Mesenchymal stem cell (in vitro differentiated cells and primary cell): ENCODE measurements around the gene ARMC9.

Experiments
- DNase-seq: peaks from one replicate; pipeline ENCODE4 v3.0.0-alpha.2; 2013
- H2AFZ ChIP-seq: one replicate; pipeline ENCODE4 v1.6.1; 2013; ENCODE audit warnings: low read depth, mild to moderate bottlenecking, control low read depth, inconsistent platforms, low read length, moderate library complexity
- H2AK5ac ChIP-seq: 2 replicates; pipeline ENCODE4 v1.6.1; 2013; ENCODE audit warnings: low read length, moderate library complexity, mild to moderate bottlenecking, inconsistent platforms; ENCODE audit not compliant: severe bottlenecking
- H2BK120ac ChIP-seq: one replicate; pipeline ENCODE4 v1.6.1; 2013; ENCODE audit warnings: low read depth, mild to moderate bottlenecking, inconsistent platforms, low read length, moderate library complexity
- H2BK12ac ChIP-seq, 2 experiments: one replicate each; pipeline ENCODE4 v1.6.1; 2013; ENCODE audit warnings: inconsistent platforms in 2 of 2, low read length in 2 of 2, mild to moderate bottlenecking in 2 of 2, moderate library complexity in 2 of 2, control low read depth in 1 of 2
- H2BK15ac ChIP-seq: one replicate; pipeline ENCODE4 v1.6.1; 2013; ENCODE audit warnings: mild to moderate bottlenecking, low read depth, inconsistent platforms; ENCODE audit not compliant: poor library complexity, severe bottlenecking
- H2BK5ac ChIP-seq: 2 replicates; pipeline ENCODE4 v1.6.1; 2013; ENCODE audit warnings: low read depth, mild to moderate bottlenecking, low read length, control low read depth, inconsistent platforms; ENCODE audit not compliant: poor library complexity, severe bottlenecking
- H3K14ac ChIP-seq, 2 experiments: one replicate each; pipeline ENCODE4 v1.6.1; 2013; ENCODE audit warnings: inconsistent platforms in 2 of 2, low read length in 2 of 2, control low read depth in 1 of 2, mild to moderate bottlenecking in 1 of 2, moderate library complexity in 1 of 2
- H3K18ac ChIP-seq, 2 experiments: one replicate each; pipeline ENCODE4 v1.6.1; 2013; ENCODE audit warnings: inconsistent platforms in 2 of 2, low read length in 2 of 2, control low read depth in 1 of 2, low read depth in 1 of 2, mild to moderate bottlenecking in 1 of 2
- H3K23ac ChIP-seq, 2 experiments: one replicate each; pipeline ENCODE4 v1.6.1; 2013; ENCODE audit warnings: inconsistent platforms in 2 of 2, low read length in 2 of 2, mild to moderate bottlenecking in 2 of 2, moderate library complexity in 2 of 2, control low read depth in 1 of 2
- H3K27ac ChIP-seq: 2 replicates; pipeline ENCODE4 v1.5.1; 2013; ENCODE audit warnings: mild to moderate bottlenecking, moderate library complexity, low read length, control low read depth, inconsistent platforms; ENCODE audit not compliant: poor library complexity, severe bottlenecking
- H3K27me3 ChIP-seq, 2 experiments: 2 replicates each; pipeline versions ENCODE4 v1.6.1 to v1.7.0; 2013; ENCODE audit warnings: low read length in 2 of 2, mild to moderate bottlenecking in 2 of 2, moderate library complexity in 2 of 2, control low read depth in 1 of 2, inconsistent platforms in 1 of 2; ENCODE audit not compliant: control insufficient read depth in 1 of 2, insufficient read depth in 1 of 2
- H3K36me3 ChIP-seq, 2 experiments: 2 replicates each; pipeline versions ENCODE4 v1.6.1 to v1.7.0; 2013; ENCODE audit warnings: low read length in 2 of 2, control low read depth in 1 of 2, inconsistent platforms in 1 of 2, low read depth in 1 of 2, mild to moderate bottlenecking in 1 of 2; ENCODE audit not compliant: insufficient read depth in 2 of 2, control insufficient read depth in 1 of 2
- H3K4ac ChIP-seq, 2 experiments: one replicate each; pipeline ENCODE4 v1.6.1; 2013; ENCODE audit warnings: inconsistent platforms in 2 of 2, low read length in 2 of 2, mild to moderate bottlenecking in 2 of 2, moderate library complexity in 2 of 2, control low read depth in 1 of 2, low read depth in 1 of 2
- H3K4me1 ChIP-seq: 2 replicates; pipeline ENCODE4 v1.6.1; 2013; ENCODE audit warnings: low read depth, low read length, control low read depth; ENCODE audit not compliant: control insufficient read depth, insufficient read depth
- H3K4me2 ChIP-seq: 2 replicates; pipeline ENCODE4 v1.6.1; 2013; ENCODE audit warnings: low read length, mild to moderate bottlenecking, inconsistent platforms; ENCODE audit not compliant: poor library complexity, severe bottlenecking
- H3K4me3 ChIP-seq, 2 experiments: 2 replicates each; pipeline versions ENCODE4 v1.5.1 to v1.7.0; 2013; ENCODE audit warnings: low read length in 2 of 2, mild to moderate bottlenecking in 2 of 2, control low read depth in 1 of 2, low read depth in 1 of 2; ENCODE audit not compliant: insufficient read depth in 1 of 2
- H3K79me1 ChIP-seq: replicated peaks from 2 replicates; pipeline ENCODE4 v1.6.1; 2013; ENCODE audit warnings: mild to moderate bottlenecking, control low read depth, low read length, inconsistent platforms; ENCODE audit not compliant: poor library complexity, severe bottlenecking
- H3K9ac ChIP-seq: 2 replicates; pipeline ENCODE4 v1.7.0; 2013; ENCODE audit warnings: mild to moderate bottlenecking, low read length, moderate library complexity
- H3K9me3 ChIP-seq: 2 replicates; pipeline ENCODE4 v1.7.0; 2013; ENCODE audit warnings: mild to moderate bottlenecking, low read length; ENCODE audit not compliant: control insufficient read depth
- H4K8ac ChIP-seq: one replicate; pipeline ENCODE4 v1.6.1; 2013; ENCODE audit warnings: inconsistent platforms, mild to moderate bottlenecking, low read length, moderate library complexity
- H4K91ac ChIP-seq: one replicate; pipeline ENCODE4 v1.6.1; 2013; ENCODE audit warnings: mild to moderate bottlenecking, low read length, inconsistent platforms
- WGBS: methylation state at CpG from one replicate; pipeline ENCODE4 v1.1.7; 2013; ENCODE audit warnings: mixed read lengths; 5-methylcytosine and 5-hydroxymethylcytosine counted together

ARMC9 gene

DNA sequence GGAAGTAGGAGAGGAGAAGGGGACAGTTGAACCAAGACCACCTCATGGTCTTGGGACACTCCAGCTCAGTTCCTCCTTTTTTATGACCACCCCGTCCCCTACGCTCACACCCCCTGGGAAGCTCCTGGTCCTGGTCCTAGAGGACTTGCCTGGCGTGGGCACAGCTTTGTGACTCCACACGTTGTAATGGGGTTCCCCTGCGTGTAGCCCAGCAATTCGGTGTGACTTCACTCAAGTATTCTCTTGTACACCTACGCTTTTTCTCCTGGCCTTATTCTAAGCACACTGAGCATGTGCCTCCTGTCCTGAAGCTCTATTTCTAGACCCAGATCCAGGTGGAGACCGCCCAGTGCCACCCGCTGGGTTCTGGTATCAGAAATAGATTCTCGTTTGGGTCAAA, 161.0 kb downstream of the ARMC9 start:
- no peak overlapping the region for H3K27ac ChIP-seq
- H3K9ac ChIP-seq, result no peak overlapping the region
- H2BK12ac ChIP-seq, result no peak overlapping the region
- H4K8ac ChIP-seq, result no peak overlapping the region
- H3K36me3 ChIP-seq, result peaks cover 54 to 59% of the 10 kb centered on the region in 2 experiments
- no peak overlapping the region for H3K23ac ChIP-seq
- H3K4me3 ChIP-seq, result no peak overlapping the region
- no peak overlapping the region for H2BK15ac ChIP-seq
- WGBS, result 92% methylated on average over 10 of the region's 10 CpGs
- no peak overlapping the region for H3K4ac ChIP-seq
- H2BK5ac ChIP-seq, result no peak overlapping the region
- H3K79me1 ChIP-seq, result peaks cover 2% of the 10 kb centered on the region
- no peak overlapping the region for H3K4me2 ChIP-seq
- H3K4me1 ChIP-seq, result peaks cover 18% of the 10 kb centered on the region
- H2AK5ac ChIP-seq, result no peak overlapping the region
- H3K27me3 ChIP-seq, result no peaks in the 10 kb centered on the region
- H4K91ac ChIP-seq, result no peak overlapping the region
- no peak overlapping the region for H3K14ac ChIP-seq
- H3K18ac ChIP-seq, result no peak overlapping the region
- H2BK120ac ChIP-seq, result no peak overlapping the region
- DNase-seq, result no peak
- no peak overlapping the region for H2AFZ ChIP-seq
- no peaks in the 10 kb centered on the region for H3K9me3 ChIP-seq

DNA sequence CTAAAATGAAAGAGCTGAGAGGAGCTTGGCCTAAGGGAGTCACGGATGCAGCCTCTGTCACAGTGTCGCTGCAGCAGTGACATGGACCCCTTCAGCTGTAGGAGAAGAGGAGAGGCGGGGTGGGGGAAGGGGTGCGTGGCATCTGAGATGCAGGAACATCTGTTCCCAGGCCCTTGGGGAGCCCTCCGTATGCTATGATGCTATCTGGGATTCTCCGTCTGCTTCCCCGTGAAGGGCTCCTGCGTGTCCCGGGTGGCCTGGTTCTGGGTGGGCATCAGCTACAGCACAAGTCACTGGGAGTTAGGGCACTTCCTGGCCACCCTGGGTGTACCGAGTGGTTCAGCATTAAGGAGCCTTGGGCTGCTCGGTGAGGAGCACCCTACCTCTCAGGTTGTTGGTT, 161.5 kb downstream of the ARMC9 start:
- Histone ChIP-seq H3K23ac (no peak overlapping the region), H3K79me1 (peaks cover 2% of the 10 kb centered on the region), H2BK12ac (no peak overlapping the region), H2AK5ac (no peak overlapping the region), H3K14ac (no peak overlapping the region), H2AFZ (no peak overlapping the region), H3K4me3 (no peak overlapping the region), H3K27me3 (no peaks in the 10 kb centered on the region), H3K4ac (no peak overlapping the region), H3K36me3 (peaks cover 54 to 59% of the 10 kb centered on the region in 2 experiments), H3K9ac (no peak overlapping the region), H3K4me2 (no peak overlapping the region), H3K18ac (no peak overlapping the region), H4K91ac (no peak overlapping the region), H2BK5ac (no peak overlapping the region), H3K9me3 (no peaks in the 10 kb centered on the region), H4K8ac (no peak overlapping the region), H3K4me1 (peaks cover 21% of the 10 kb centered on the region), H2BK15ac (no peak overlapping the region), H2BK120ac (no peak overlapping the region), H3K27ac (no peak overlapping the region)
- DNase-seq, result no peak
- WGBS, result 98% methylated on average over 11 of the region's 11 CpGs

DNA sequence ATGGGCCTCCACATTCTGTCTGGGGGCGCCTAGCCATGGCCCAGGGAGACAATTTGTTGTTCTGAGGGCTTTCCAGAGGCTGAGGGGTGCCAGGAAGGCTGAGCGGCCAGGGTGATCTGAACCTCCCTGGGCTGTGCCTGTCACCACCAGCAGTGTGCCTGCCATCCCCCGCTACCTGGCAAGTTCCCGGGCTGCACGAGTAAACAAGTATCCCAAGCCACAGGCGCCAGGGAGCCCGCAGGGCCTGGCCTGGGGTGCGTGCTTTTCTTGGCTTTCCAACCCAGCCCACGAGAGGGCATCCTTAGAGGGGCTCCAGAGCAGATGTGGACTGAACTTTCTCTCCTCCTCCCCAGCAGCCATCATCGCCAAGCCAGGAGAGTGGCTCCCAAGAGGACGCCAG, 162.0 kb downstream of the ARMC9 start:
- no peak overlapping the region for H3K4me3 ChIP-seq
- no peak overlapping the region for H3K14ac ChIP-seq
- DNase-seq, result no peak
- no peak overlapping the region for H2BK120ac ChIP-seq
- H3K27me3 ChIP-seq, result no peaks in the 10 kb centered on the region
- peaks cover 22% of the 10 kb centered on the region for H3K4me1 ChIP-seq
- no peak overlapping the region for H3K9ac ChIP-seq
- peaks cover 53 to 57% of the 10 kb centered on the region in 2 experiments for H3K36me3 ChIP-seq
- H2BK12ac ChIP-seq, result no peak overlapping the region
- H3K18ac ChIP-seq, result no peak overlapping the region
- H3K23ac ChIP-seq, result no peak overlapping the region
- peaks cover 2% of the 10 kb centered on the region for H3K79me1 ChIP-seq
- no peak overlapping the region for H3K4ac ChIP-seq
- H2AFZ ChIP-seq, result no peak overlapping the region
- no peak overlapping the region for H4K8ac ChIP-seq
- H3K27ac ChIP-seq, result no peak overlapping the region
- H2AK5ac ChIP-seq, result no peak overlapping the region
- 93% methylated on average over 11 of the region's 11 CpGs for WGBS
- H3K9me3 ChIP-seq, result no peaks in the 10 kb centered on the region
- H2BK5ac ChIP-seq, result no peak overlapping the region
- H3K4me2 ChIP-seq, result no peak overlapping the region
- H2BK15ac ChIP-seq, result no peak overlapping the region
- H4K91ac ChIP-seq, result no peak overlapping the region

DNA sequence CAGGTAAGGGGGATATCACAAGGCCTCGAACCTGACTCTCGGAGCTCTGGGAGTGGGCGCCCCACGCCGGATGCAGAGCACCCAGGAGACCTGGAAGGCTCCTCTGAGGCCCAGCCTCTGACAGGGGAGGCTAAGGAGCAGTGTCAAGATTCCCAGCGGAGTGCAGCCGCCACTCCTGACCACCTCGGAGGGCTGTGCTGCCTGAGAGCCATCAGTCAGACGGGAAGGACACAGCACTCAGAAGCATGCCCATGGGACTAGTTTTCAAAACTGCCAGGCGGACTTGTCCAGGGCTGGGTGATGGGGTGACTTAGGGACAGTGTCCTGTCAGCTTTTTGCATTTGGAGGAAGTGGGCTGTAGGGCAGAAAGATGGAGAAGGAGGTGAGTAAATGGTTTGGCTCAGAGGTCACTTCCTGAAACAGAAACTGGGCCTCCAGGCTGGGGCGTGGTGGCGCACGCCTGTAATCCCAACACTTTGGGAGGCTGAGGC, 162.5 kb downstream of the ARMC9 start:
- H3K27ac ChIP-seq, result no peak overlapping the region
- H3K18ac ChIP-seq, result no peak overlapping the region
- no peak for DNase-seq
- no peak overlapping the region for H2BK12ac ChIP-seq
- H3K14ac ChIP-seq, result no peak overlapping the region
- H2BK5ac ChIP-seq, result no peak overlapping the region
- H3K23ac ChIP-seq, result no peak overlapping the region
- 97% methylated on average over 10 of the region's 13 CpGs for WGBS
- no peak overlapping the region for H4K8ac ChIP-seq
- H3K9me3 ChIP-seq, result no peaks in the 10 kb centered on the region
- peaks cover 2% of the 10 kb centered on the region for H3K79me1 ChIP-seq
- H2AK5ac ChIP-seq, result no peak overlapping the region
- H4K91ac ChIP-seq, result no peak overlapping the region
- no peak overlapping the region for H3K4me3 ChIP-seq
- no peaks in the 10 kb centered on the region for H3K27me3 ChIP-seq
- no peak overlapping the region for H3K4ac ChIP-seq
- peaks cover 20% of the 10 kb centered on the region for H3K4me1 ChIP-seq
- no peak overlapping the region for H2BK15ac ChIP-seq
- H3K9ac ChIP-seq, result no peak overlapping the region
- H3K36me3 ChIP-seq, result peaks cover 50 to 57% of the 10 kb centered on the region in 2 experiments
- no peak overlapping the region for H2BK120ac ChIP-seq
- no peak overlapping the region for H2AFZ ChIP-seq
- no peak overlapping the region for H3K4me2 ChIP-seq
